Measurements from ENCODE around the gene USP6NL. TPM values are rescaled to one million over a fixed set of nuclear protein-coding genes. Genes with fewer than 3 reads are reported as not detected.

Gene USP6NL
- total and polyA plus RNA-seq, 8 donors: 2.2 to 10.4 (median 5.1) TPM

DNA sequence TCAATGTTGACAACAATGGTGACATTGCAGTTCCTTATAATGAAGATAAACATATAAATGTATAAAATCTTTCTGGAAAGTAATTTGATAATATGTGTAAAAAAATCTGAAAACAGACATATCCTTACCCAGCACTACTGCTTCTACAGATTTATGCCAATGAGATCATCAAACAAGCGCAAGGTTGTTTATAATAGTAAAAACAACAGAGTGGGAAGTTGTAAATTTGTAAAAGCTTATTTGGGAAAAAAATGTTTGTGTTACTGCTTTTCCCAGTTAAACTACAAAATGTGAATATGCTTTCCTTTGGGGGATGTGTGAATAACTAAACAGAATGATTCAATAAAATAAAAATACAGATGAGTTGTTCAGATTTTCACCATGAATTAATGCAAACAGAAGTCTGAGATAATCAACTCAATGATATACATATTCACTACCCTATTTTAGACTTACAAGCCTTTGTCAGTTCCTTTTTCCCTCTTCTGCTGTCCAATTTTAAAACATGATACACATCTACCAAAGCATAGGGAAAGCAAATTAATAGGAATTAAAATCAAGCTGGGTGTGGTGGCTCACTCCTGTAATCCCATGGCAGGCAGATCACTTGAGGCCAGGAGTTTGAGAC is 82.1 kb downstream of the USP6NL start:
- ATAC-seq (no peak), DNase-seq (no peak), FAIRE-seq (no peak)
- H3K4me3 ChIP-seq: no peak overlapping the region
- no peaks in the 10 kb centered on the region for H3K36me3 ChIP-seq
- H3K27ac ChIP-seq: no peak overlapping the region
- intact Hi-C loops (cut with DNase I): no loop called here
- TF ChIP-seq, protein P1, sequence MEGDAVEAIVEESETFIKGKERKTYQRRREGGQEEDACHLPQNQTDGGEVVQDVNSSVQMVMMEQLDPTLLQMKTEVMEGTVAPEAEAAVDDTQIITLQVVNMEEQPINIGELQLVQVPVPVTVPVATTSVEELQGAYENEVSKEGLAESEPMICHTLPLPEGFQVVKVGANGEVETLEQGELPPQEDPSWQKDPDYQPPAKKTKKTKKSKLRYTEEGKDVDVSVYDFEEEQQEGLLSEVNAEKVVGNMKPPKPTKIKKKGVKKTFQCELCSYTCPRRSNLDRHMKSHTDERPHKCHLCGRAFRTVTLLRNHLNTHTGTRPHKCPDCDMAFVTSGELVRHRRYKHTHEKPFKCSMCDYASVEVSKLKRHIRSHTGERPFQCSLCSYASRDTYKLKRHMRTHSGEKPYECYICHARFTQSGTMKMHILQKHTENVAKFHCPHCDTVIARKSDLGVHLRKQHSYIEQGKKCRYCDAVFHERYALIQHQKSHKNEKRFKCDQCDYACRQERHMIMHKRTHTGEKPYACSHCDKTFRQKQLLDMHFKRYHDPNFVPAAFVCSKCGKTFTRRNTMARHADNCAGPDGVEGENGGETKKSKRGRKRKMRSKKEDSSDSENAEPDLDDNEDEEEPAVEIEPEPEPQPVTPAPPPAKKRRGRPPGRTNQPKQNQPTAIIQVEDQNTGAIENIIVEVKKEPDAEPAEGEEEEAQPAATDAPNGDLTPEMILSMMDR (IDR thresholded peaks at IDR 0.05): no peak
- no peaks in the 10 kb centered on the region for H3K9me3 ChIP-seq
- 90 to 96% methylated on average over 1 of the region's 1 CpG for WGBS, 2 donors
- H3K27me3 ChIP-seq: no peaks in the 10 kb centered on the region
- H3K4me1 ChIP-seq: peaks cover 0 to 13% (median 0%) of the 10 kb centered on the region in 3 donors

DNA sequence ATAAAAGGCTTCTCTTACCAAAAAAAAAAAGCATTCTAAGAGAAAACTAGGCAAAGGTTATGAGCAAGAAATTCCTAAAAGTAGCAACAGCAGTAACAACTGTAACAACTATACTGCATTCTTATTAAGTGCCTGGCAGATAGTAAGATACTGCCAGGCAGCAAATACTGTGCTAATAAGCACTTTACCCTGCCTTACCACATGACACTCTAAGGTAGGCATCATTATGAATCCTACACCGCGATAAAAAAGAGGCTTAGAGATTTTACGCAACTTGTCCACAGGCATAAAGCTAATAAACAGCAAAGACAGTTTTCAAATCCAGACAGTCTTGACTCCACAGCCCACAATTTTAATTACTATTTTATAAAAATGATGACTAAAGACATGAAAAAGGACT is 83.2 kb downstream of the USP6NL start:
- Histone ChIP-seq H3K4me1 (peaks cover 0 to 13% (median 0%) of the 10 kb centered on the region in 3 donors), H3K27me3 (no peaks in the 10 kb centered on the region), H3K9me3 (no peaks in the 10 kb centered on the region), H3K36me3 (no peaks in the 10 kb centered on the region), H3K4me3 (no peak overlapping the region), H3K27ac (no peak overlapping the region)
- intact Hi-C loops (cut with DNase I): no loop called here
- DNase-seq (no peak), ATAC-seq (peak in 1 of 4 donors; percentile 47), FAIRE-seq (no peak)
- TF ChIP-seq, protein P1 (IDR thresholded peaks at IDR 0.05): no peak
- 90% methylated on average over 3 of the region's 3 CpGs for WGBS, 2 donors

DNA sequence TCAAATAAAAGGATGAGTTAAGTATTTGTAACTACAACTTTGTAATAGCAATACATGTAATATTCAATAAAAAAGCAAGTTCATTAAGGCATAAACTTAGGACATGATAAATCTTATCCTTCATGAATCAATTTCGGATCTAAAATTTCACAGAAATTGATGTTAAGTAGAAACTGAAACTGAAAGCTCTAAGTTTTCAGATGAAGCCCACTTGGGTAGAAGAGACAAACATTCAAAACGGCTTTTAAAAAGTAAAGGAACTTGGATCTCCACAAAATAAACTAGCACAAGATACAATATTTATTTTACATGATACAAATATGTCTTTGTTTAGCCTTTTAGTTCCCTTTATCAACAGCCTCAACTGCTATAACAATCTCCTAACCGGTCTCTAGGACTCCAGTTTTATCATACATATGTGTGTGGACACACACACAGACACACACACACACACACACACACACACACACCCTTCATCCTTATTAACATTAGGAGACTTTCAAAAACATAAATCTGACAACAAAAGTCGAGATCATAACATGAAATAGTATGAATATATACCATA is 83.7 kb downstream of the USP6NL start:
- H3K4me3 ChIP-seq: no peak overlapping the region
- no peaks in the 10 kb centered on the region for H3K9me3 ChIP-seq
- FAIRE-seq (peak; percentile 70), ATAC-seq (no peak), DNase-seq (no peak)
- intact Hi-C loops (cut with DNase I): no loop called here
- H3K27me3 ChIP-seq: no peaks in the 10 kb centered on the region
- no peak overlapping the region for H3K27ac ChIP-seq
- H3K4me1 ChIP-seq: peaks cover 0 to 13% (median 0%) of the 10 kb centered on the region in 3 donors
- WGBS, 2 donors: 40 to 66% methylated on average over 4 of the region's 4 CpGs
- no peaks in the 10 kb centered on the region for H3K36me3 ChIP-seq
- TF ChIP-seq, protein P1 (IDR thresholded peaks at IDR 0.05): no peak

DNA sequence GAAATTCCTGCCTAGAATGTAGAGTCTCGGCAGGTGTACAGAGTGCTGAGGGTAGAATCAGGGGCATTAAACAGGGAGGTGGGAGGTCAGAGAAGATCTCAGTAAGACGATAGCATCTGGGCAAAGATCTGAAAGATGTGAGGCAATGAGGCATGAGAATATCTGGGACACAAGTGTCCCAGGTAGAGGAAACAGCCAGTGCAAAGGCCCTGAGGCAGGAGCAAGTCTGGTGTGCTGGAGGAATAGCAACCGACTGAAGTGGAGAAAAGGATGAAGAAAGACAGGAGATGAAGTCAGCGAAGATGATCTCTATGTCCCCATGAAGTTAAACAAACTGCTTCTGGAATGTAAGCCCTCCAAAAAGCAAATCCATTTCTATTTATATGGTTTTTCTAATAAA is 84.4 kb downstream of the USP6NL start:
- no peak for ATAC-seq
- Histone ChIP-seq H3K9me3 (no peaks in the 10 kb centered on the region), H3K27ac (no peak overlapping the region), H3K4me3 (no peak overlapping the region), H3K4me1 (peaks cover 0 to 14% (median 1%) of the 10 kb centered on the region in 3 donors), H3K36me3 (no peaks in the 10 kb centered on the region), H3K27me3 (no peaks in the 10 kb centered on the region)
- intact Hi-C loops (cut with DNase I): no loop called here
- no peak for DNase-seq
- WGBS, 2 donors: 97 to 98% methylated on average over 4 of the region's 4 CpGs
- no peak for FAIRE-seq
- TF ChIP-seq, protein P1 (IDR thresholded peaks at IDR 0.05): no peak

DNA sequence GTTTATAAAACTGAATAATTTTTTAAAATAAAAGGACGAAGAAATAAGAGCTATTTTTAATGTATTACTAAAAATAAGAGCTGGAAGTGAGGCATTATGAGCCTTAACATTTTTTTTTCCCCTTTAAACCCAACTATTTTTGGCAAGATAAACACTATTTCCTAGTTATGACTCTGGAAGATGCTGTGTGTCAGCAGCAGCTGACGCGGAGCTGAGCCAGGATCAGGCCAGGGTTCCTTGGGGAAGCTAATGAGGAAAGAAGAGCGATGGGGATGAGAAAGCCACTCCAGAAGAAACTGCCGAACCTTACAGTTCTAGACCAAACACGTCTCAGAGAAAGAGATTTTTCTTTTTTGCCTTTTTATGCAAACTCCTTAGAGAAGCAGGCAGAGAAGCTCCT is 85.9 kb downstream of the USP6NL start:
- TF ChIP-seq, protein P1 (IDR thresholded peaks at IDR 0.05): no peak
- FAIRE-seq (no peak), ATAC-seq (peak in 3 of 4 donors; percentile 40 to 75 (median 56)), DNase-seq (no peak)
- Histone ChIP-seq H3K4me1 (peaks cover 0 to 11% (median 7%) of the 10 kb centered on the region in 3 donors), H3K27me3 (no peaks in the 10 kb centered on the region), H3K4me3 (no peak overlapping the region), H3K27ac (no peak overlapping the region), H3K9me3 (no peaks in the 10 kb centered on the region), H3K36me3 (no peaks in the 10 kb centered on the region)
- WGBS, 2 donors: 81 to 91% methylated on average over 6 of the region's 6 CpGs
- intact Hi-C loops (cut with DNase I): no loop called here
